ENCODE measurements around the gene SHH. TPM values are rescaled to one million over a fixed set of nuclear protein-coding genes. Genes with fewer than 3 reads are reported as not detected.

SHH gene
- total and polyA plus RNA-seq, 2 of the 13 experiments (the other 11 are each of a cell fraction or from before 2014, with no cell fraction given) = 1.9 to 3.4 TPM

DNA sequence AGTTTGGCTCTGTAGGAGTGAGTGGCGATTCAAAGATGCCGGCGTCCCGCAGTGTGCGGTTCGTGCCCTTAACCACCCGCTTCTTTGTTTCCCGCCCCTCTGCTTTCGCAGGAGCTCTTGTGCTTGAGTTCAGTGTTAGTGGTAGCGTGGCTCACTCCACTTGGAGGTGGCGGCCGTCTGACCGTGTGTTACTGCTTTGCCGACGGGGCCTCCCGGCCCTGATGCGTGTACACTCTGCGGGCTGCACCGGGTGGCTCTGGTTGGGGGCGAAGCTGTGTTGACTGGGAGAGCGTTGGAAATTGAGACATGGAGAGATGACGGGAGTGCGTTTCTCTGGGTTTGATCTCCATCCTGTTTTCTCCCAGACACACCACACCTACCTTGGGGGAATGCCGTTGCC is 31.4 kb downstream of the SHH start:
- Histone ChIP-seq H3K79me2 (ENCODE audit: insufficient read depth, low read length) (no peaks in the 10 kb centered on the region), H3K27me3 (ENCODE audit: control insufficient read depth in 1 of 2, insufficient read depth in 2 of 2, low read length in 2 of 2) (no peaks in the 10 kb centered on the region), H3K9me3 (ENCODE audit: low read length) (no peaks in the 10 kb centered on the region), H3K4me3 (replicated peaks in 1 of 3; ENCODE audit: insufficient read depth in 1 of 3, low read depth in 2 of 3, low read length in 3 of 3) (no peak overlapping the region), H3K27ac (ENCODE audit: extremely low read length, insufficient read depth, low read length) (no peak overlapping the region), H3K4me2 (ENCODE audit: low read depth, low read length) (no peak overlapping the region), H2AFZ (ENCODE audit: low read length) (no peak overlapping the region), H3K4me1 (ENCODE audit: insufficient read depth, low read length) (peaks cover 18% of the 10 kb centered on the region), H3K9ac (ENCODE audit: insufficient read depth, low read depth, low read length) (no peak overlapping the region), H3K36me3 (replicated peaks in 1 of 2; ENCODE audit: control insufficient read depth in 1 of 2, insufficient read depth in 2 of 2, low read length in 2 of 2) (peaks cover 13 to 53% of the 10 kb centered on the region in 2 experiments), H4K20me1 (ENCODE audit: insufficient read depth, low read length) (peaks cover 7% of the 10 kb centered on the region; the same call in 1 of the 2 replicates)
- in situ Hi-C loops (cut with HindIII; ENCODE audit: extremely low pct_ligation_motif_present, low pct_unique_long_range_greater_than_20kb) = no loop called here
- WGBS (ENCODE audit: low lambda C conversion rate) = 99% methylated on average over 24 of the region's 24 CpGs
- TF ChIP-seq SUZ12 (IDR thresholded peaks at IDR 0.05; ENCODE audit: low read depth, low read length) = no peak
- no peak for TF ChIP-seq ZNF891 (CRISPR knock-in tag; IDR thresholded peaks at IDR 0.05)
- no peak for TF ChIP-seq ZNF30 (CRISPR knock-in tag; IDR thresholded peaks at IDR 0.05)
- TF ChIP-seq ZNF670 (CRISPR knock-in tag; IDR thresholded peaks at IDR 0.05; ENCODE audit: borderline replicate concordance) = no peak
- TF ChIP-seq HNRNPH1 (optimal IDR thresholded peaks at IDR 0.05; ENCODE audit: low read depth, low read length) = no peak
- TF ChIP-seq ZNF530 (CRISPR knock-in tag; IDR thresholded peaks at IDR 0.05; ENCODE audit: low read depth) = no peak
- TF ChIP-seq GPN1 (CRISPR knock-in tag; IDR thresholded peaks at IDR 0.05; ENCODE audit: borderline replicate concordance) = no peak
- no peak for TF ChIP-seq ZNF34 (CRISPR knock-in tag; IDR thresholded peaks at IDR 0.05; ENCODE audit: borderline replicate concordance)
- ChIA-PET CTCF (ENCODE audit: low intra/inter-chr PET ratio, low total read pairs) (no interaction called here), POLR2A (no interaction called here)
- ATAC-seq (no peak), DNase-seq (ENCODE audit: low spot score) (no peak), FAIRE-seq (no peak)
- intact Hi-C loops (cut with micrococcal nuclease; ENCODE audit: unreplicated experiment) = no loop called here
- BruUV-seq (replicated peaks) = no TSS peak

DNA sequence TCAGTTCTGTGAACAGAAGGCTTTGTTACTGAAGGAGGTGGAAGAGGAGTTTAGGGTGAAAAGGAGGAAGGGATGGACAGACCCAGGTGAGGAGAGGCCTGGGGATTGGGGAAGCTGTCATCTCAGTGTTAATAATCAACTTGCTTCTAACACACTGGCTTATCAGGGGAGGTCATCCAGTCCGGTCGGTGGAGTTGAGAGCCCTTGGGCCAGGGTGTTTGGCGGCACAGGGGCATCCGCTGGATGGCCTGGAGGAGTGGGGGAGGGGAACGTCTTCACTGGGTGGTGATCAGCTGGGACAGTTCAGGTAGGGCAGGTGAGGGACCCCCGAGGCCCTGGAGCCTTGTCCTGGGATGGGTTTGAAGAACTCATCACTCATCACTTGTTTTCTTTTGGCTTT is 33.9 kb downstream of the SHH start:
- DNase-seq (ENCODE audit: low spot score) = no peak
- Histone ChIP-seq H2AFZ (ENCODE audit: low read length) (no peak overlapping the region), H3K79me2 (ENCODE audit: insufficient read depth, low read length) (no peaks in the 10 kb centered on the region), H4K20me1 (ENCODE audit: insufficient read depth, low read length) (peaks cover 7% of the 10 kb centered on the region; the same call in 1 of the 2 replicates), H3K27me3 (ENCODE audit: control insufficient read depth in 1 of 2, insufficient read depth in 2 of 2, low read length in 2 of 2) (no peaks in the 10 kb centered on the region), H3K36me3 (replicated peaks in 1 of 2; ENCODE audit: control insufficient read depth in 1 of 2, insufficient read depth in 2 of 2, low read length in 2 of 2) (peaks cover 24 to 78% of the 10 kb centered on the region in 2 experiments), H3K4me2 (ENCODE audit: low read depth, low read length) (no peak overlapping the region), H3K4me3 (replicated peaks in 1 of 3; ENCODE audit: insufficient read depth in 1 of 3, low read depth in 2 of 3, low read length in 3 of 3) (no peak overlapping the region), H3K27ac (ENCODE audit: extremely low read length, insufficient read depth, low read length) (no peak overlapping the region), H3K9ac (ENCODE audit: insufficient read depth, low read depth, low read length) (no peak overlapping the region), H3K4me1 (ENCODE audit: insufficient read depth, low read length) (peaks cover 18% of the 10 kb centered on the region), H3K9me3 (ENCODE audit: low read length) (no peaks in the 10 kb centered on the region)
- POLR2A ChIA-PET = interaction anchor here (0.9 kb wide), 1 partner anchor 9 kb away, joined by 3 read pairs; no protein-coding TSS in a partner anchor
- BruUV-seq (replicated peaks) = no TSS peak
- intact Hi-C loops (cut with micrococcal nuclease; ENCODE audit: unreplicated experiment) (no loop called here), in situ Hi-C loops (cut with HindIII; ENCODE audit: extremely low pct_ligation_motif_present, low pct_unique_long_range_greater_than_20kb) (no loop called here)
- 77% methylated on average over 6 of the region's 6 CpGs for WGBS (ENCODE audit: low lambda C conversion rate)
- ATAC-seq = peak; percentile 76
- CTCF ChIA-PET (ENCODE audit: low intra/inter-chr PET ratio, low total read pairs) = no interaction called here
- peak; percentile 34 for FAIRE-seq
- TF ChIP-seq NR2F6 (IDR thresholded peaks at IDR 0.05) (peak; percentile 54; the same call in 1 of the 2 replicates), NR2F6 (CRISPR knock-in tag; IDR thresholded peaks at IDR 0.05) (0 out of 2 replicates have a peak, but pooled peaks have one; percentile 47), CREM (IDR thresholded peaks at IDR 0.05) (no peak), CREM (CRISPR knock-in tag; IDR thresholded peaks at IDR 0.05) (no peak), RARA (CRISPR knock-in tag; IDR thresholded peaks at IDR 0.05) (peak; percentile 46; the same call in 1 of the 2 replicates), NCOA5 (CRISPR knock-in tag; IDR thresholded peaks at IDR 0.05) (no peak), NR2F1 (CRISPR knock-in tag; IDR thresholded peaks at IDR 0.05) (peak in 1 of 2 experiments; percentile 26; a peak in 1 of 4 replicates), ZNF24 (IDR thresholded peaks at IDR 0.05) (no peak)
- TF ChIP-seq, protein P1, sequence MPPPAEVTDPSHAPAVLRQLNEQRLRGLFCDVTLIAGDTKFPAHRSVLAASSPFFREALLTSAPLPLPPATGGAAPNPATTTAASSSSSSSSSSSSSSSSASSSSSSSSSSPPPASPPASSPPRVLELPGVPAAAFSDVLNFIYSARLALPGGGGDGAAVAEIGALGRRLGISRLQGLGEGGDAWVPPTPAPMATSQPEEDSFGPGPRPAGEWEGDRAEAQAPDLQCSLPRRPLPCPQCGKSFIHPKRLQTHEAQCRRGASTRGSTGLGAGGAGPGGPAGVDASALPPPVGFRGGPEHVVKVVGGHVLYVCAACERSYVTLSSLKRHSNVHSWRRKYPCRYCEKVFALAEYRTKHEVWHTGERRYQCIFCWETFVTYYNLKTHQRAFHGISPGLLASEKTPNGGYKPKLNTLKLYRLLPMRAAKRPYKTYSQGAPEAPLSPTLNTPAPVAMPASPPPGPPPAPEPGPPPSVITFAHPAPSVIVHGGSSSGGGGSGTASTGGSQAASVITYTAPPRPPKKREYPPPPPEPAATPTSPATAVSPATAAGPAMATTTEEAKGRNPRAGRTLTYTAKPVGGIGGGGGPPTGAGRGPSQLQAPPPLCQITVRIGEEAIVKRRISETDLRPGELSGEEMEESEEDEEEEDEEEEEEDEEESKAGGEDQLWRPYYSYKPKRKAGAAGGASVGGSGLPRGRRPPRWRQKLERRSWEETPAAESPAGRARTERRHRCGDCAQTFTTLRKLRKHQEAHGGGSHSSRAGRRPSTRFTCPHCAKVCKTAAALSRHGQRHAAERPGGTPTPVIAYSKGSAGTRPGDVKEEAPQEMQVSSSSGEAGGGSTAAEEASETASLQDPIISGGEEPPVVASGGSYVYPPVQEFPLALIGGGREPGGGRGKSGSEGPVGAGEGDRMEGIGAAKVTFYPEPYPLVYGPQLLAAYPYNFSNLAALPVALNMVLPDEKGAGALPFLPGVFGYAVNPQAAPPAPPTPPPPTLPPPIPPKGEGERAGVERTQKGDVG (CRISPR knock-in tag; IDR thresholded peaks at IDR 0.05; ENCODE audit: borderline replicate concordance) = peak; percentile 69; the same call in 1 of the 2 replicates

Measured in HepG2 (cell line).